SU-DHL-6 (cell line): Measurements from ENCODE around the gene TMEM131.

Experiments
- H2AFZ ChIP-seq: fragments of 200-600 bp; sonication (generic); 2 replicates; pipeline ENCODE4 v1.6.1; 2014; ENCODE audit warnings: low read depth, mild to moderate bottlenecking, moderate library complexity, mixed read lengths, antibody characterized with exemption, low read length; ENCODE audit not compliant: severe bottlenecking
- H3F3A ChIP-seq: fragments of 200-600 bp; shearing (Covaris generic); 2 replicates; pipeline ENCODE4 v1.6.0; 2016; ENCODE audit warnings: antibody characterized with exemption, mild to moderate bottlenecking; ENCODE audit not compliant: insufficient read depth
- H3K27ac ChIP-seq: fragments of 200-600 bp; sonication (generic); 2 replicates; pipeline ENCODE4 v1.5.1; 2016; ENCODE audit warnings: low read depth, mild to moderate bottlenecking, low read length, moderate library complexity, mixed read lengths
- H3K27me3 ChIP-seq: fragments of 200-600 bp; sonication (generic), shearing (Covaris generic); 2 replicates; pipeline ENCODE4 v1.6.0; 2014; ENCODE audit warnings: mild to moderate bottlenecking, low read length
- H3K36me3 ChIP-seq: fragments of 200-600 bp; sonication (generic); 2 replicates; pipeline ENCODE4 v1.6.1; 2014; ENCODE audit warnings: mild to moderate bottlenecking, low read length, mixed read lengths
- H3K4me2 ChIP-seq: fragments of 300-600, 200-600 bp; shearing (Covaris generic), sonication (generic); 2 replicates; pipeline ENCODE4 v1.6.0; 2014; ENCODE audit warnings: low read length, low read depth, mild to moderate bottlenecking; ENCODE audit not compliant: poor library complexity, severe bottlenecking
- H3K4me3 ChIP-seq: fragments of 200-600 bp; sonication (generic); 2 replicates; pipeline ENCODE4 v1.5.1; 2014; ENCODE audit warnings: antibody characterized with exemption, low read length, mild to moderate bottlenecking, mixed read lengths; ENCODE audit not compliant: insufficient read depth, poor library complexity, severe bottlenecking
- H3K79me2 ChIP-seq: fragments of 200-600 bp; sonication (generic); 2 replicates; pipeline ENCODE4 v1.6.1; 2014; ENCODE audit warnings: mild to moderate bottlenecking, low read length, moderate library complexity; ENCODE audit not compliant: insufficient read depth
- H3K9ac ChIP-seq: fragments of 200-600 bp; sonication (generic); 2 replicates; pipeline ENCODE4 v1.7.0; 2014; ENCODE audit warnings: mild to moderate bottlenecking, low read length
- H3K9me2 ChIP-seq: fragments of 200-600 bp; sonication (generic); replicated peaks from 2 replicates; pipeline ENCODE4 v1.6.1; 2014; ENCODE audit warnings: low read length; ENCODE audit not compliant: insufficient read depth
- H3K9me3 ChIP-seq: fragments of 200-600 bp; sonication (generic); 2 replicates; pipeline ENCODE4 v1.6.1; 2014; ENCODE audit warnings: low read length, mixed read lengths; ENCODE audit not compliant: insufficient read depth
- H4K20me1 ChIP-seq: fragments of 200-600 bp; sonication (generic); 2 replicates; pipeline ENCODE4 v1.6.1; 2014; ENCODE audit warnings: low read depth, mild to moderate bottlenecking, antibody characterized with exemption, low read length, moderate library complexity, mixed read lengths
- EZH2phosphoT487 ChIP-seq: fragments of 200-600 bp; sonication (generic), shearing (Covaris generic); conservative IDR thresholded peaks from 2 replicates; pipeline ENCODE4 v1.6.1; 2018; ENCODE audit warnings: mild to moderate bottlenecking, antibody characterized with exemption, low read length, moderate library complexity, mixed read lengths
- TF ChIP-seq, protein P1 (sequence below): fragments of 200-600 bp; sonication (generic); IDR thresholded peaks from one replicate; pipeline ENCODE4 v1.5.1; 2017; ENCODE audit warnings: antibody characterized with exemption, mild to moderate bottlenecking, low read length, moderate library complexity; ENCODE audit not compliant: insufficient read depth, poor library complexity, severe bottlenecking

TMEM131 gene

GRCh38 chr2:97722227-97722626, 273.5 kb downstream of the TMEM131 start:
- Histone ChIP-seq H3K27ac (no peak overlapping the region), H2AFZ (no peak overlapping the region), H3K79me2 (no peaks in the 10 kb centered on the region), H3K36me3 (no peaks in the 10 kb centered on the region), H4K20me1 (no peaks in the 10 kb centered on the region), H3K9me3 (no peaks in the 10 kb centered on the region), H3F3A (no peaks in the 10 kb centered on the region), H3K4me3 (no peak overlapping the region), H3K27me3 (no peaks in the 10 kb centered on the region), H3K4me2 (no peak overlapping the region), H3K9me2 (no peaks in the 10 kb centered on the region), H3K9ac (no peak overlapping the region)
- TF ChIP-seq, protein P1, sequence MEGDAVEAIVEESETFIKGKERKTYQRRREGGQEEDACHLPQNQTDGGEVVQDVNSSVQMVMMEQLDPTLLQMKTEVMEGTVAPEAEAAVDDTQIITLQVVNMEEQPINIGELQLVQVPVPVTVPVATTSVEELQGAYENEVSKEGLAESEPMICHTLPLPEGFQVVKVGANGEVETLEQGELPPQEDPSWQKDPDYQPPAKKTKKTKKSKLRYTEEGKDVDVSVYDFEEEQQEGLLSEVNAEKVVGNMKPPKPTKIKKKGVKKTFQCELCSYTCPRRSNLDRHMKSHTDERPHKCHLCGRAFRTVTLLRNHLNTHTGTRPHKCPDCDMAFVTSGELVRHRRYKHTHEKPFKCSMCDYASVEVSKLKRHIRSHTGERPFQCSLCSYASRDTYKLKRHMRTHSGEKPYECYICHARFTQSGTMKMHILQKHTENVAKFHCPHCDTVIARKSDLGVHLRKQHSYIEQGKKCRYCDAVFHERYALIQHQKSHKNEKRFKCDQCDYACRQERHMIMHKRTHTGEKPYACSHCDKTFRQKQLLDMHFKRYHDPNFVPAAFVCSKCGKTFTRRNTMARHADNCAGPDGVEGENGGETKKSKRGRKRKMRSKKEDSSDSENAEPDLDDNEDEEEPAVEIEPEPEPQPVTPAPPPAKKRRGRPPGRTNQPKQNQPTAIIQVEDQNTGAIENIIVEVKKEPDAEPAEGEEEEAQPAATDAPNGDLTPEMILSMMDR = no peak
- TF ChIP-seq EZH2phosphoT487 = no peak

DNA sequence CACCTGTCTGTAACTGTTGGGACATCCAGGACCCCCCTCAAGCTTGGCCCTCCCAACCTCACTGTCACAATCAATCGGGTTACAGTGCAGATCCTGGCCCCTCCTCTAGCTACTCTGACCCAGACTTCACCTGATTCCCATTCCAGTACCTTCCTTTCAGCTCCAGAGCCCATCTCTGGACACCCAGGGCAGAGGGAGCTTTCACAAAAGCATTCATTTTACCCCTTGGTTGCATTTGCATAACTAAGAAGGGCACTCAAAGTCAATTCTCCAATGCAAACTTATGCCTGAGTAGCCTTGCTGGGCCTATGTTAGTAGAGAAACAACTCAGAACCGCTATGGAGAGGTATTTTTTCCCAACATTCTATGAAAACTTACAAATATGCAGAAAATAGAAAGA, 275.0 kb downstream of the TMEM131 start:
- TF ChIP-seq, protein P1 = no peak
- no peak for TF ChIP-seq EZH2phosphoT487
- Histone ChIP-seq H2AFZ (no peak overlapping the region), H3K36me3 (no peaks in the 10 kb centered on the region), H3K9ac (no peak overlapping the region), H3K4me3 (no peak overlapping the region), H3K9me3 (no peaks in the 10 kb centered on the region), H3F3A (no peaks in the 10 kb centered on the region), H3K27ac (no peak overlapping the region), H3K4me2 (no peak overlapping the region), H3K27me3 (no peaks in the 10 kb centered on the region), H3K79me2 (no peaks in the 10 kb centered on the region), H4K20me1 (no peaks in the 10 kb centered on the region), H3K9me2 (no peaks in the 10 kb centered on the region)

- Histone ChIP-seq H3K4me3 (no peak overlapping the region), H3F3A (no peaks in the 10 kb centered on the region), H3K27ac (no peak overlapping the region), H4K20me1 (no peaks in the 10 kb centered on the region), H3K36me3 (no peaks in the 10 kb centered on the region), H2AFZ (peak overlapping the region; percentile 99), H3K4me2 (peak overlapping the region; percentile 59), H3K9ac (peak overlapping the region; percentile 40; the same call in 1 of the 2 replicates), H3K79me2 (no peaks in the 10 kb centered on the region), H3K9me3 (no peaks in the 10 kb centered on the region), H3K27me3 (no peaks in the 10 kb centered on the region), H3K9me2 (no peaks in the 10 kb centered on the region)
- TF ChIP-seq EZH2phosphoT487 = no peak
- TF ChIP-seq, protein P1 = no peak
These were observed 276.2 kb downstream of the TMEM131 start for GRCh38 chr2:97719362-97720155.
